Peyer's patch (tissue), 4 donors: ENCODE results near the gene CARMIL1.

Experiments used
- CTCF ChIP-seq, 6 experiments: fragments of 450-650 bp in 4 of 6; fragments of 200-600 bp in 2 of 6; sonication (generic) in 1 of 6; IDR thresholded peaks; one replicate each; pipeline ENCODE4 v1.5.1; 2017 to 2019; ENCODE audit warnings: antibody characterized with exemption in 6 of 6, mild to moderate bottlenecking in 3 of 6, moderate library complexity in 1 of 6
- POLR2A ChIP-seq, 2 donors: fragments of 450-650 bp; IDR thresholded peaks; one replicate each; pipeline ENCODE4 v1.5.1; 2017; ENCODE audit warnings: antibody characterized with exemption in 2 of 2, mild to moderate bottlenecking in 2 of 2, moderate library complexity in 2 of 2

GRCh38 chr6:25489399-25489798 lies 210.2 kb downstream of the CARMIL1 start:
- TF ChIP-seq CTCF (IDR thresholded peaks at IDR 0.05), result no peak
- TF ChIP-seq POLR2A (IDR thresholded peaks at IDR 0.05), result no peak
